ENCODE results near the gene NEDD1.

The NEDD1 gene, protein sequence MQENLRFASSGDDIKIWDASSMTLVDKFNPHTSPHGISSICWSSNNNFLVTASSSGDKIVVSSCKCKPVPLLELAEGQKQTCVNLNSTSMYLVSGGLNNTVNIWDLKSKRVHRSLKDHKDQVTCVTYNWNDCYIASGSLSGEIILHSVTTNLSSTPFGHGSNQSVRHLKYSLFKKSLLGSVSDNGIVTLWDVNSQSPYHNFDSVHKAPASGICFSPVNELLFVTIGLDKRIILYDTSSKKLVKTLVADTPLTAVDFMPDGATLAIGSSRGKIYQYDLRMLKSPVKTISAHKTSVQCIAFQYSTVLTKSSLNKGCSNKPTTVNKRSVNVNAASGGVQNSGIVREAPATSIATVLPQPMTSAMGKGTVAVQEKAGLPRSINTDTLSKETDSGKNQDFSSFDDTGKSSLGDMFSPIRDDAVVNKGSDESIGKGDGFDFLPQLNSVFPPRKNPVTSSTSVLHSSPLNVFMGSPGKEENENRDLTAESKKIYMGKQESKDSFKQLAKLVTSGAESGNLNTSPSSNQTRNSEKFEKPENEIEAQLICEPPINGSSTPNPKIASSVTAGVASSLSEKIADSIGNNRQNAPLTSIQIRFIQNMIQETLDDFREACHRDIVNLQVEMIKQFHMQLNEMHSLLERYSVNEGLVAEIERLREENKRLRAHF
- 31.3 to 77.2 (median 46.8) reads per million in 17 experiments for total RNA-seq

DNA sequence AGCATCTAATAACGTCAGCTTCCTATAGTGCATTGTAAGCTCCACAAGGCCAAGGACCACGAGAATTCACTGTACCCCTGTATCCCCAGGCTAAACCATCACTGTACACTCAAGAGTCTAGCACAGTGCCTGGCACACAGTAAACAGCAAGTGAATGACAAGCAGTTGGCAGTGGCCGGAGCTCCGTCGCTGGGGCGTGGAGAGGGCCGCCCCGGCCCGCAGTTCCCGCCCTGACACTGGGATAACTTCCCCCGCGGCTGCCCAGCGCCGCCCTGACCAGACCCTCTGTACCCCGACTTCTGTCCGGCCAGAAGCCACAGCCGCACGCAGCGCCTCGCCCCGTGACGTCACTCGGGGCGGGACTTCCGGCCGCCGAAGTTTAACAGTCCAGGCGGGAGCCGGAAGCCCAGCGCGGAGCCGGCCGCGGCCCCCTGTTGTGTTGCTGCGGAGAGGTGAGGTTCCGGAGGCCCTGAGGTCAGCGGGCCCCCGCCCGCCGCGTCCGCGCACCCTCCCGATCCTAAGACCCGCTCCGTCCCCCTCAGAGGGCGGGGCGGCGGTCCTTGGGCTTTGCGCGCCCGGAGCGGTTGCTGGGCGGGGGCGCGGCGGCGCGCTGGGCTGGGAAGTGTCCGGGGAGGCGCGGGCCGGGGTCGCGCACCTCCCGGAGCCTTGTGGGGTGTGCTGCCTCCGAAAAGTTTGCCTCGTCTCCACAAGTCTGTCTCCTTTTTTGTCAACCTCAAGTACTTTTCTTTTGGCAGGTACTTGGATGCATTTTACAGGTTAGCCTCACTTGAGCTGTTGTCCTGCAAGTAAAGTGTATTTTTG, at the start of gene NEDD1:
Gene NEDD1, plus strand, starts transcription at position 409 of the 822 bp plus-strand sequence. CDS start 2,503 bp downstream, outside the sequence.
- peak; percentile 88 to 94 (median 91) for DNase-seq

DNA sequence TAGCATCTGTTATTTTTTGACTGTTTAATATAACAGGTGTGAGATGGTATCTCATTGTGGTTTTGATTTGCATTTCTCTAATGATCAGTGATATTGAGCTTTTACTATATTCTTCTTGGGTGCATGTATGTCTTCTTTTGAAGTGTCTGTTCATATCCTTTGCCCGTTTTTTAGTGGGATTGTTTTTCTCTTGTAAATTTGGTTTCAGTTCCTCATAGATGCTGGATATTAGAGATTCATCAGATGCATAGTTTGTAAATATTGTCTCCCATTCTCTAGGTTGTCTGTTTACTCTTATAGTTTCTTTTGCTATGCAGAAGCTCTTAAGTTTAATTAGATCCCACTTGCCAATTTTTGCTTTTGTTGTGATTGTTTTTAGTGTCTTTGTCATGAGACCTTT, 48.9 kb upstream of the NEDD1 start:
- DNase-seq: no peak

DNA sequence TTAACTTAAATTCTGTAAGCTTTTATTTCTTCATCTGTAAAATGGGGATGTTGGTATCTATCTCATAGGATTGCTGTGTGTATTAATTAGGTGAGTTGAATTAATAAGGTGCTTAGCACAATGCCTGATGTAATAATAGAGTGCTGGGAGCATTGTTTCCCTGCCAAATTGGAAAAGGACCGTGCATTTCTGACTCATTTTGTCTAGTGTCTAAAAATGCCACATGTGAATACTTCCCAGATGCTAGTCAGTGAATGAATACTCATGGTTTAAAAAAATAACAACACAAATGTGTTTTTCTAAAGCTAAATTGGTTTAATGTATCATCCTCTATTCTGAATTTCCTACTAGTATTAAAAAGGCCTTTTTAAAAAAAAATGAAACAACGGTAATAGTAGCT, 45.4 kb upstream of the NEDD1 start:
- no peak for DNase-seq

DNA sequence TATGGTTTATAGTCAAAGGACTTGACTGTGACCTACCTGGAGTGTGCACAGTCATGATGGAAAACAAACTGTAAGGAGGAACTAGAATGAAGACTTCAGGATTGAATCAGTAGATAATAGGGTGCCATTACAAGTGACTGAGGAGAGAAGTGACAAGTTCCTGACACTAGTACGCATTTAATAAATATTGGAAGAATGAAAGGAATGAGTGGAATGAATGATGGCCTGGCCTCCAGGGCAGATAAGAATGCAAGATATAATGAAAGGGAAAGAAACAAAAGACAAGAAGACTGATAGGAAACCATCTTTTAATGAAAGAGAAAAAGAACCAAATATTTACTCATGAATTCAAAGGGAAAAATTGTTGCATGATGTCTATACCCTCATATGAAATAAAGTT, 44.7 kb upstream of the NEDD1 start:
- no peak for DNase-seq

DNA sequence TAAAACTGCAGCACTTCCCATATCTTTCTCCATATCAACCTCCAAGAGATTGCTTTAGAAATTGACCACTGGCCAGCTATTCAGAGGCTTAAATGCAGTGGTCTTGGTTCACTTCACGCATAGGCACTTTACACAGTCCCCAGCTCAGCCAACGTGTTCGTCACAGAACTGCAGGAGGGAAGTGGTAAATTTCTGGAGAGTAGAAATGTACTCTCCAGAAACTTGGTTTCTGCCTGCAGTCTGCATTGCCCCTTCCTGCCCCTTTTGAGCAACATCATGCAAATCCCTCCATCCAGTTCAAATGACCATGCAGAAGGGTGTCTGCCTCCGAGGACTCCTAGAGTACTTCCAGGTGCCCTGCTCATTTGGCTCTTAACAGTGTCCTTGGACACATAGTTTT, 42.7 kb upstream of the NEDD1 start:
- DNase-seq: no peak

DNA sequence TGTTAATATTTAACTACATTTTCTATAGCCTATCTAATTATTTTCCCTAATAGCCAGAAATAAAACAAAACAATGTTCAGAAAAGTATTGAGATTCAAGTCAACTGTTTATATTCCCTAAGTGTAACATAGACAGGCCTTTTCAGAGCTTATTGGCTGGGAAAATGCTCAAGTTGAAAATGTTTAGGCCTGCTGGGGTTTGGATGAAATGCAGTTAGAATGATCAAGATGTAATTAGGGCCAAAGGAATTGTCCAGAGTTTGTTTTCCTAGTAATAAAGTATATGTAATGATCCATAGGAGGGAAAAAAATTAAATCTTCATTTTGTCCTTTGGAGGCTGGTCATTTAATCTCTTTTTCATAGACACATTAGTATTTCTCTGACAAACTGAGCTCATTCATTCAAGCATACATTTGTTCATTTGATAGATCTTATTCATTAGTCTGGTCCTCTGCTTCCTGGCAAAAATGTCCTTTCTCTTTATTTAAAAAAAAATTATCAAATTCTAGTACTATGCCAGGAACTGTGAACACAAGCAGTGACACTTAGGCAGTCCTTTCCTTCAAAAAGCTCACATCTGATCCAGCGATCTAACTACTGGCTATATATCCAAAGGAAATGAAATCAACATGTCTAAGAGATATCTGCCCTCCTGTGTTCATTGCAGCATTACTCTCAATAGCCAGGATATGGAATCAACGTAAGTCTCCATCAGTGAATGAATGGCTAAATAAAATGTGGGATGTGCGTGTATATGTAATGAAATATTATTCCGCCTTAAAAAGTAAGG, 40.1 kb upstream of the NEDD1 start:
- DNase-seq: no peak

DNA sequence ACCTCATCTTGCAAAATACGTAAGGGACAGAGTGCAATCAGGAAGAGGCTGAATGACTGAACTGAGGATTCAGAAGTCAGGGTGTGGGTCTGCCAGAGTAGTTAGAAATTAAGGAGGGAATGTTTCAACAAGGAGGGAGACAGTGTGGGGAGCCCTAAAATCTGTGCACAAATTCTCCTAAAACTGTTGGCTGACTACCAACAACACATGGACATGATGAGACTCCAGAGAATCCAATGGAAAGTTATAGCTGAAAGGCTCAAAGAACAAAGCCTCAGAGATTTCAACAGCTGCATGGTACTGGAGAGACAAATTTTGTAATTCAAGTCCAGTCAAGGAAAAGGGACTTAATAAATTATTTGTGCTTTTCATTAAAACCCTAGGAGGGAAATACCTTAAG, 36.1 kb upstream of the NEDD1 start:
- DNase-seq: no peak

DNA sequence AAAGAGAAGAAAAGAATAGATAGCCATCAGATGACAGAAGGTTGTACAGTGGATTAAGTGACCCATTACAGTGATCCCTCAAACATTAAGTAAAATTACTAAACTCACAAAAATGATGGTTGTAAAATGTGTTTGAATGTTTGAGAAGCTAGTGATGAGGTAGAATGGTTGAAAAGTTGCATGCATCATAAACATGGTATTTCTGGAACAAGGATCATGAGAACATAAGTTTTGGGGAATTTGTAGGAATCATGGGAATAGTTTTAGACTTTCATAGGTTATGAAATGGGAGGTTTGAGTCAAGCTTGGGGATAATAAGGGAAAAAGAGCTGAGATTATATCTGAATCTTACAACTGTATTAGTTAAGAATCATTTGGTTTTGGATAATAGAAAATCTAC, 34.1 kb upstream of the NEDD1 start:
- DNase-seq: no peak

DNA sequence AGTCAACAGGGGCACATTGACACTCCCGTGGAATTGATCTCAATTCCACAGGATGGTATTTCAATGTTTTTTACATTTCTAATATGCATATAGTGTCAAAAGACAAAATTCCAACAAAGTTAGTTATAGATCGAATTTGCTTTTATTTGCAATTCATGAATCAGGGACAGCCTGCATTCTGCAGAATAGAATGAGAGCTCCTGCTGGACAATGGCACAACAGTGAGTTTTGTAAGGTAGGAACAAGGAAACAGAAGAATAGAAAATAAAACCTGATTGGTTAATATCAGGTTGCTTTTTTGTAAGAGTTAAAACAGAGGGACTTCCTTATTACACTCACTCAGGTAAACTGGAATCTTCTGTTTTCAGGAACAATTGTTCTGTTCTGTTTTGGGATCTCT, 32.8 kb upstream of the NEDD1 start:
- DNase-seq: no peak

DNA sequence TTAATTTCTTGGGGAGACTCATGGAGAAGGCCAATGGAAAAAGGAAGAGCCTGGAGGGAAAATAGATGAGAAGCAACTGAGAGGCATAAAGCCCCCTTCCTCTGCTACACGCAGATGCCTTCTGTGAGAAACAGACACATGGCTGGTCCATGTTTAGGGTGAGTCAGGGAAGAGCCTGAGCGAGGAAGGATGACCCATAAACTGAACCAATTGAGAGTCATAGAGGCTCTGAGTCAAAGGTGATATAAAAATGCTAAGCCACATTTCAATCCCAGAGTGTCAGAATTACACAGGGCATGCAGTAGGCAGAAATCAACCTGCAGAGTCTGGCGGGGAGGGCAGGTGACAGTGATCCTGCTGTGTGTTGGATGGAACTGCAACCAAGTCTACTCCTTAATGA, 30.1 kb upstream of the NEDD1 start:
- no peak for DNase-seq

DNA sequence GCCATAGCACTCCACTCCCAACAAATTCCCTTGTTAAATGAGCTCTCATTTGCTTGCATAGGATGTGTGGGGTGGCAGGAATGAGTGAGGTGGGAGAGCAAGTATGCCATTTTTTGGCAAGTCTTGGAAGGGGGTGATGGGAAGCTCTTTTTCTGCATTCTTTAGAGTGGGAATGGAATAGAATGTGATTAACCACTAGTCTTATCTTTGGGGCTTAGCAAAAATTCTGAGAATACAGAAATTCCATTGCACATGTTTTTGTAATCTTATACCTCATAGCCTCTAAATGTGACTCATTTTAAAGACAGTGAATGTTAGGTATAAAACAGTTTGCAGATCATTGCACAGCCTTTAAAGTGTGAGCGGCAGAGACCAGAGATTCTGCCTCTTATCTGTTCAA, 28.4 kb upstream of the NEDD1 start:
- no peak for DNase-seq

DNA sequence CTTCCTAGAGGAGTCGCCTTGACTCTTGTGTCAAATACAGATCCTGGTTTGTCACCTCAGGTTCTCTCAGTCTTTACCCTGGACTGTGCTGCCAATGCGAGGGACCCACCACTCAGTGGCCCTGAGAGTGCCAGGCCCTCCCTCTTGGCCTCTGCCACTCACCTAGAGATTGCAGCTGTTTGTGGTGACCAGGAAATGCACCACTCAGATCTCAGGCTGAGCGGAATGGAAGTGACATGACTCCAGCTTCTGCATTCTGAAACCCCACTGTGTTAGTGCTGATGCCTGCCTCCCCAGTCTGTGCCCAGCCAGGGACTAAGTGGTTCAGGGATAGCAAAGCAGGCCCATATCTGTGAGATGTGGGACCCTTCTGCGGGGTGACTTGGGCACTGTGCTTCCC, 27.8 kb upstream of the NEDD1 start:
- DNase-seq: no peak

DNA sequence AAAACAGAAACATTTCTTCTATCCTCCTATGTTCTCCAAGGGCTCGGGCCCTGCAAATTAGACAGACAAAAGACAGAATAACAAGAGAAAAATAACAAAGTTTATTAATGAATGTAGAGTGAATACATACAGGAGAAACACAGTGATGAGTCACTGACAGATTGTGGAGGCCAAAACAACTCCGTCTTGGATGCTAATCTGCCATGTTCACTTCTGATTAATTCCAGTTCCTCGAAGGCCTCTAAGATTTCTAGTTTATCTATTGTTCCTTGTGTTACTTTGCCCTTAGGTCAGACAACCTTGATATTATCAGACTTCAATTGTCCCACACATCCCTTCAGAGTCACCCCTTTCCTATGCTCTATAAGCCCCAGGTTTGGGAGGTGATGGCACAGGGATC, 26.8 kb upstream of the NEDD1 start:
- no peak for DNase-seq

DNA sequence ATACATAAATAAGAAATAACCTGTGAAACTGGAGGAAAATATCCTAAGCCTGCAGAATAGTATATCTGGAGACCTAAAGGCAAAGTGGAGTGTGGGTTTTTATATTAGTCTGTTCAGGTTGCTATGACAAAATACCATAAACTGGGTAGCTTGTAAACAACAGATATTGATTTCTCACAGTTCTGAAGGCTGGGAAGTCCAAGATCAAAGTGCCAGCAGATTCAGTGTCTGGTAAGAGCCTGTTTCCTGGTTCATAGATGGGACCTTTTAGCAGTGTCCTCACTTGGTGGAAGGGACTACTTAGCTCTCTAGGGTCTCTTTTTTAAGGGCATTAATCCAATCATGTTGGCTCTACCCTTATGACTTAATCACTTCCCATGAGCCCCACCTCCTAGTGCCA, 25.4 kb upstream of the NEDD1 start:
- DNase-seq: no peak

DNA sequence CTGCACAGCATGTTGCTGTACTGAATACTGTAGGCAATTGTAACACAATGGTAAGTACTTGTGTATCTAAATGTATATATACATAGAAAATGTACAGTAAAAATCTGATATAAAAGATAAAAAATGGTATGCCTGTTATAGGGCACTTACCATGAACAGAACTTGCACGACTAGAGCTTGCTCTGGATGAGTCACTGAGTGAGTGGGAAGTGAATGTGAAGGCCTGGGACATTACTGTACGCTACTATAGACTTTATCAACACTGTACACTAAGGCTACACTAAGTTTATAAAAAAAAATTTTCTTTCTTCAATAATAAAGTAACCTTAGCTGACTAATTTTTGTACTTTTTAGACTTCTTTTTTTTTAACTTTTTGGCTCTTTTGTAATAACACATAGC, 24.2 kb upstream of the NEDD1 start:
- peak in 3 of 4 experiments; percentile 11 to 22 (median 18) for DNase-seq

DNA sequence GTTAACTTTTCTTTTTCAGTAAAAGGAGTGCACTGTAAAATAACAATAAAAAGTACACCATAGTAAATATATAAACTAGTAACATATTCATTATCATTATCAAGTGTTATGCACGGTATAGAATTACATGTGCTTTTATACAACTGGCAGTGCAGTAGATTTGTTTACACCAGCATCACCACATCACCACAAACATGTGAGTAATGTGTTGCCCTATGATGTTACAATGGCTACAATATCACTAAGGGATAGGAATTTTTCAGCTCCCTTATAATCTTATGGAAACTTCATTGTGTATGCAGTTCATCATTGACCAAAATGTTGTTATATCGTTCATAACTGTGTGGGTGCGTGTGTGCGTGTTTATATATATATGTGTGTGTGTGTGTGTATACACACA, 23.5 kb upstream of the NEDD1 start:
- no peak for DNase-seq

DNA sequence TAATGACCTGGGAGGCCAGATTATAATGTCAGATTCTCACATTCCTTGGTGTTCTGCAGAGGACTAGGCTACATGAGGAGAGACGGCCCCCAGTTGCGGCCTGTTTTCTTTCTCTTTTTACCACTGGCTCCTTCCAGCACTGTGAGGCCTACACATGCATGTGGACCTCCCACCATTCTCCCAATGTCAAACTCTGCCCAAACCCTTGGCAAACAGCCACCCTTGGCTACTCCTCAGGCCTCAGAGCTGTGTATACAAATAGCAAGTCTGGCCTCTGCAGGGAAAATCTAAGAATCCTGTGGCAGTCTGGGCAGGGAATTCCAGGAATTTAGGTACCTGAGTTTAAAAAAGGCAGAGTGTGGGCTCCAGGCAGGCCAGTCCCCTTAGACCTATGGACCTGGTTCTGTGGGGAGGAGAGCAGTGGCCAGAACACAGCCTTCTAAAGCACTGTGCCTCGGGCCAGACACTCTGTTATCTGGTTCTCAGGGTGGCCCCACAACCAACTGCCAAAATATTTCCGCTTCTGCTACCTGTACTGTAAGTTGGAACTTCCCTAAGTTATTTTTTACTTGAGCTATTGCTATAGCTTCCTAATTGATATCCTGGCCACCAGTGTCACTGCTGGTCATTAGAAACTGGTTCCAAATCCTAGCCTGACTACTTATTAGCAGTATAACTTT, 19.9 kb upstream of the NEDD1 start:
- DNase-seq: no peak

DNA sequence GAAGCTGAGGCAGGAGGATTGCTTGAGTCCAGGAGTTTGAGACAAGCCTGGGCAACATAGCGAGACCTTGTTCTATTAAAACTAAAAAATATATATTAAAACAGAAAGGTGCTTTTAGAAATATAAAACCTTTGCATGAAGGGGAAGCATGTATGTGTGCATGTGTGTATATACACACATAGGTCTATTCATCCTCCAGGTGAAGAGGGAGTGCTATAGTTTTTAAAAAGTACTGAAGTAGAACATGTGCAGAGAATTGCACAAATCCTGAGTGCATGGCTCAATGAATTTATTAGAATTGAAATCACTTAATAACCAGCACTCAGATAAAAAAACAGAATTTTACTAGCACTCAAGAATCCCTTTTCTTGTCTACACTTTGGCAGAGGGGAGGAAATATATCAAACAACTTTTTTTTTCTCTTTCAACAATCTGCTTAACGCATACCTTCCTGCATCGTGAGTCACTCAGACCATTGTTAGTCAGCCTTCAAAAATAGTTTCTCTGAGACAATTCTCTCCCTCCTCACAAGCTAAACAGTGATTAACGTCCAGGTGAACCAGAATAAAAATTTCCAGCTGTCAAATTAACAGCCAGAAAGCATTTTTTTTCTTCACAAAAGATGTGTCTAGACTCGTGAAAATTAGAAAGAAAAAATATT, 17.7 kb upstream of the NEDD1 start:
- DNase-seq: no peak

DNA sequence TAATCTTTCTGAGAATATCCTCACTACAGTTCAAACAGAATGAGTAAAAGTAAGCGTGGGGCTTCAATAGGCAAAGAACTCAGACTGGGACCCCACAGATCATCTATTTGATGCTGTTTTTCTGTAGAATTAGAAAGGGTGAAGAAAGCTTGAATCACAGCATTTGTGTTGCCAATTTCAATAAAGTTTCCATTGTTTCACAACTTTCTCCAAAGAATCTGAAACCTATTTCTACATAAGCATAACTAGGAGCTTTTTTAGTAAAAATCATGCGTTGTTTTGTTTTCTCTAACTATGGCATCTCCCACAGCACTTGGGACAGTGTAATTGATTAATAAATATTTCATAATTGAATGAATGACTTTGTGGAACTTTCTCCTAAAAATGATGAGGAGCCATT, 16.7 kb upstream of the NEDD1 start:
- no peak for DNase-seq

DNA sequence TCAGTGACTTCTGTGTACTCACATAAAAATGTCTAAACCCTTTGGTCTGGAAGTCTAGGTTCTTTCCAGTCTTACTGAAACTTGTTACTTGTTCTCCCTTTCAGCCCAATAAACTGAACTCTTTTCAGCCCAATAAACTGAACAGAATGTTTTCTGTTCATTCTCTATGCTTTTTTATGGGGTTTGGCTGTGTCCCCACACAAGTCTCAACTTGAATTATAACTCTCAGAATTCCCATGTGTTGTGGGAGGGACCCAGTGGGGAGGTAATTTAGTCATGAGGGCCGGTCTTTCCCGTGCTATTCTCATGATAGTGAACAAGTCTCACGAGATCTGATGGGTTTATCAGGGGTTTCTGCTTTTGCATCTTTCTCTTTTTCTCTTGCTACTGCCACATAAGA, 15.0 kb upstream of the NEDD1 start:
- DNase-seq: no peak

DNA sequence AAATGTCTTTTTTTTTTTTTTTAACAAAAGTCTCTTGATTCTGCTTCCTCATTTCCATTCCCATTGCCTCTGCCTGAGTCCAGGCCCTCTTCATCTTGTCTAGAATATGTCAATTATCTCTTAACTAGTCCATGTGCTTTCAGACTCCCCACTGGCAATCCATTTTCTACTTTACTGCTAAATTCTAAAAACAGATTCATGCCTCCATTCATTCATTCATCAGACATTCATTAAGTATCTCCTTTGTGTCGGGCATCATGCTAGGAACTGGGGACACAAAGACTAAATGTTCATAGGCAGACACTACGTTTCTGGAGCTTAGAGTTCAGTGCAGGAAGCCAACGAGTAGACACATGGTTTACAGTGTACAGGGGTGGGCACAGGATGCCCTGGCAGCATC, 9.6 kb upstream of the NEDD1 start:
- no peak for DNase-seq
